T47D (cell line): ENCODE data around the gene CLCNKA.
"Not testable (repeated sequence)": the region's sequence is repeated elsewhere in the genome, so short reads cannot be mapped to it uniquely, and the experiment has no call there.

Source experiments
- DNase-seq, 2 experiments: peaks; one replicate each; pipeline versions ENCODE4 v3.0.0 to v3.0.0-alpha.2; 2011 to 2012; ENCODE audit warnings: low read depth in 1 of 2, low spot score in 1 of 2
- JUND ChIP-seq: IDR thresholded peaks from 2 replicates; pipeline ENCODE4 v1.6.1; 2012; ENCODE audit warnings: low read depth
- in situ Hi-C: cut with HindIII; loops from 2 replicates; pipeline ENCODE4 v1.10.0; 2016; ENCODE audit warnings: low sequenced_read_pairs, low pct_unique_long_range_greater_than_20kb

The CLCNKA gene

GRCh38 chr1:16061266-16061665, 39.4 kb downstream of the CLCNKA start:
- no peak for TF ChIP-seq JUND
- no peak for DNase-seq
- in situ Hi-C loops, result no loop called here

DNA sequence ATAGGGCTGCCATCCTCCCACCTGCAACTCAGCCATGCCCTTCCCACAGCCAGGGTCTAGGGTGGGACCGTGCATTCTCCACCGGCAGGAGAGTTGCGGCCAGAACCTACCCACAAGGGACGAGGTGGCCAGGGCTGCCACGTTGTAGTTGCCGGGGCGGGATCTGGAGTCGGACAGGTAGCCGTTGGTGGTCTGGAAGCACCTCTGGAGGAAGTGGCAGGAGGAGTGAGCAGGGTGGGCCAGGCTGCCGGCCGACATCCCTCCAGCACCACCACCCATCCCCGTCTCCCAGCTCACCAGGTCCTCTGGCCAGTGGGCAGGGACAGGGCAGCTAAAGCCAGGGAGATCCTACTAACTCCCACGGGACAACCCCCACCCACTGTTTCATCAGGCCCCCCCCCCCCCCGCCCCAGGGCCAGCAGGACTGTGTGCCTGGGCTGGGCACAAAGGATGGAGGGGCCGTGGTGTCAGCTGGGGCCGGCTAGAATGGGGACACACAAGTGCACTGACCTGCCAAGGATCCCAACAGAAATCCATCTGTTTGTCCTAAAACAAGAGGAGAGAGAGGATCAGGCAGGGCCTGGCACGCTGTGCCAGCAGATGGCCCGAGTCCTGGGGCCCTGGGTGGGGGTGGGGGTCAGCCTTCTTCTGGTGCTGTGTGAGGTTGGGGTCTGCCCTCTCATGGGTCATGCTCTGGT, 40.3 kb downstream of the CLCNKA start:
- in situ Hi-C loops, result not testable (repeated sequence)

GRCh38 chr1:16062687-16063075, 40.8 kb downstream of the CLCNKA start:
- in situ Hi-C loops, DNase-seq: not testable (repeated sequence)

More for the DNA sequence above, 40.3 kb downstream of the CLCNKA start:
- DNase-seq, result not testable (repeated sequence)

GRCh38 chr1:16063226-16063829, 41.5 kb downstream of the CLCNKA start:
- no peak for TF ChIP-seq JUND
- DNase-seq, result no peak
- in situ Hi-C loops, result no loop called here

DNA sequence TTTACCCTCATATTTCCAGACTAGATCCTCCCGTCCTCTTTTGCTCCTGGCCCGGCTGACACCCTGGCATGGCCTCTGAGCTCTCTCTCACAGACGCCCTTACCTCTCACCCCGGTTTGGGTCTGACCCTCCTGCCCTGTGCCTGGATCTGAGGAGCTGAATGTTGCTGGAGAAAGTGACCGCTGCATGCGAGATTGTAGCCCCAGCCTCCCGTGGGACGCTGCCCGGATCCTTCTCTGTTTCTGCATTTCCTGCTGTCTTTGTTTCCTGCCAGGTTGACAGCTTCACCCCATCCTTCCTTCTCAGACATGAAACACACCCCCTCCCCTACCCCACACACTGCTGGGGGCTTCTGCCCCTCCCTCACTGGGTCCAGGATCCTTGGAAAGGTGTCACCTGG, 42.1 kb downstream of the CLCNKA start:
- DNase-seq, result no peak
- TF ChIP-seq JUND, result no peak
- in situ Hi-C loops, result no loop called here

GRCh38 chr1:16064536-16065268, 42.9 kb downstream of the CLCNKA start:
- no peak for TF ChIP-seq JUND
- DNase-seq, result no peak
- in situ Hi-C loops, result no loop called here

DNA sequence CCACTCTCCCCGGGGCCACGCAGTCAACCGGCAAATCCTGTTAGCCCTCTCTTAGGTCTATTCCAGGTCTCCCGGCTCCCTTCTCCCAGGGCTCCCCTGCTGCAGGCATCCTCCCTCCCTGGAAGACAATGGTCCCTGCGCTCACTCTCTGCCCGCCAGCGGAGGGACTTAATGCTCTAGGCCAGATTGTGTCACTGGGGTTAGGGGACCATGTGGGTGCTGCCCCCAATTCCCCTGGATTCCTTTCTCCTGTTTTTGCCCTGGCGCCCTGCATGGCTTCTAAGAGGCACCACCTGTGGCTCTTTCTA, 43.4 kb downstream of the CLCNKA start:
- DNase-seq, result no peak
- in situ Hi-C loops, result no loop called here
- no peak for TF ChIP-seq JUND

GRCh38 chr1:16066245-16066644, 44.4 kb downstream of the CLCNKA start:
- in situ Hi-C loops, result no loop called here
- no peak for DNase-seq
- TF ChIP-seq JUND, result no peak

GRCh38 chr1:16067127-16067768, 45.4 kb downstream of the CLCNKA start:
- TF ChIP-seq JUND, result no peak
- in situ Hi-C loops, result no loop called here
- no peak for DNase-seq

DNA sequence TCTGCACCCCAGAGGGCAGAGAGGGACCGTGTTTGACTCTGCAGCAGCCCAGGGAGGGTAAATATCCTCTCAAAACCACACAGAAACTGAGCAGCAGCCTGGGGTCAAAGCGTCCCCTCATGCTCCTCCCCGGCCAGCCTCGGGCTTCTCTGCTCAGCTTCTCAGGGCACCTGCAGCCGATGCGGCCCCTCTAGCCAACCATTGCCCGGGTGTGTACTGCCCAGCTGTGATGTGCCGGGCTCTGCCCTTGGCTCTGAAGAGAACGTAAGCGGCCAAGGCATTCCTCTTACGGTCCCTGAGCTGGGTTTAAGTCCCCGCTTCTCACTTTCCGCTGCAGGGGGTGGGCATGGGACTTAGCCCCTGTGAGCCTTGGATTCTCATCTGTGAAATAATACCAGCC, 46.1 kb downstream of the CLCNKA start:
- in situ Hi-C loops, result no loop called here
- no peak for DNase-seq
- TF ChIP-seq JUND, result no peak

- no peak for DNase-seq
- in situ Hi-C loops, result no loop called here
- TF ChIP-seq JUND, result no peak
Observed at GRCh38 chr1:16068356-16069270, 46.8 kb downstream of the CLCNKA start.

DNA sequence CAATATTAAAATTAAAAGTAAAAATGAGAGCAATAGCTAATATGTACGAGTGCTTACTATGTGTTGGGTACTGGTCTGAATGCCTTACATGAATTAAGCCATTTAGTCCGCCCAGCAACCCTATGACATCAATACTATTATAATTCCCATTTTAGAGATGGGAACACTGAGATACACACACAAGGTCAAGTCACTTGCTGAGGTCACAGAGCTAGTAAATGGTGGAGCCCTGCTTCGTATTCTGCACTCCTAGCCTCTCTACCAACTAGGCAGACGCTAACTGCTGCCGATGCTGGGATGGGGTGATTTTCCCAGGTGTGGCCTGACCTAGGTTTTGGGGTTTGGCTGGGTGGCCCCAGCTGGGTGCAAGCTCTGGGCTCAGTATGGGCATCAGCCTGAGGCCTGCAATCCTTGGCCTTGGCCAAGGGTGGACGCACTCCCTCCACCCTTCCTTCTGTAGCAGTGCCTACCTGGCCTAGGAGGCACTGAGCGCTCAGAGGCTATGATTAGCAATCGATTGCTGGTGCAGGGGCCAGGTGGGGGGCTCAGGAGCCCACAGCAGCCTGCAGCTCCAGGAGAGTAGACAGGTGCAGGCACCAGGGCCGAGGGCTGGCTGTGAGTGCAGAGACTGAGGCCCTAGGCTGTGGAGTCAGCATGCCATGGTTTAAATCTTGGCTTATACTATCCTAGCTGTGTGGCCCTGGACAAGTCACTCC, 49.0 kb downstream of the CLCNKA start:
- in situ Hi-C loops, result no loop called here
- DNase-seq, result no peak
- no peak for TF ChIP-seq JUND
